GM12874 (cell line): ENCODE measurements around the gene PNKD.

Experiments used
- TF ChIP-seq, protein P1 (sequence below): IDR thresholded peaks from 2 replicates; pipeline ENCODE4 v1.5.1; 2011; ENCODE audit warnings: low read depth, mild to moderate bottlenecking, control low read depth, low read length, moderate library complexity; ENCODE audit not compliant: insufficient read depth

The PNKD gene

DNA sequence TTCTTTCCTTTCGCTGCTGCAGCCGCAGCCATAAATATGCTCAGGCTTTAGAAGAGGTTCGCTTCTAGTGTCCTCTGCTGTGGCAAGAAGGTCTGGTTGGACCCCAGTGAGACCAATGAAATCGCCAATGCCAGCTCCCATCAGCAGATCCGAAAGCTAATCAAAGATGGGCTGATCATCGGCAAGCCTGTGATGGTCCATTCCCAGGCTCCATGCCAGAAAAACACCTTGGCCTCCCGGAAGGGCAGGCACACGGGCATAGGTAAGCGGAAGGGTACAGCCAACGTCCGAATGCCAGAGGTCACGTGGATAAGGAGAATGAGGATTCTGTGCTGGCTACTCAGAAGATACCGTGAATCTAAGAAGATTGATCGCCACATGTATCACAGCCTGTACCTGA, 83.7 kb downstream of the PNKD start:
- TF ChIP-seq, protein P1, sequence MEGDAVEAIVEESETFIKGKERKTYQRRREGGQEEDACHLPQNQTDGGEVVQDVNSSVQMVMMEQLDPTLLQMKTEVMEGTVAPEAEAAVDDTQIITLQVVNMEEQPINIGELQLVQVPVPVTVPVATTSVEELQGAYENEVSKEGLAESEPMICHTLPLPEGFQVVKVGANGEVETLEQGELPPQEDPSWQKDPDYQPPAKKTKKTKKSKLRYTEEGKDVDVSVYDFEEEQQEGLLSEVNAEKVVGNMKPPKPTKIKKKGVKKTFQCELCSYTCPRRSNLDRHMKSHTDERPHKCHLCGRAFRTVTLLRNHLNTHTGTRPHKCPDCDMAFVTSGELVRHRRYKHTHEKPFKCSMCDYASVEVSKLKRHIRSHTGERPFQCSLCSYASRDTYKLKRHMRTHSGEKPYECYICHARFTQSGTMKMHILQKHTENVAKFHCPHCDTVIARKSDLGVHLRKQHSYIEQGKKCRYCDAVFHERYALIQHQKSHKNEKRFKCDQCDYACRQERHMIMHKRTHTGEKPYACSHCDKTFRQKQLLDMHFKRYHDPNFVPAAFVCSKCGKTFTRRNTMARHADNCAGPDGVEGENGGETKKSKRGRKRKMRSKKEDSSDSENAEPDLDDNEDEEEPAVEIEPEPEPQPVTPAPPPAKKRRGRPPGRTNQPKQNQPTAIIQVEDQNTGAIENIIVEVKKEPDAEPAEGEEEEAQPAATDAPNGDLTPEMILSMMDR, result no peak

DNA sequence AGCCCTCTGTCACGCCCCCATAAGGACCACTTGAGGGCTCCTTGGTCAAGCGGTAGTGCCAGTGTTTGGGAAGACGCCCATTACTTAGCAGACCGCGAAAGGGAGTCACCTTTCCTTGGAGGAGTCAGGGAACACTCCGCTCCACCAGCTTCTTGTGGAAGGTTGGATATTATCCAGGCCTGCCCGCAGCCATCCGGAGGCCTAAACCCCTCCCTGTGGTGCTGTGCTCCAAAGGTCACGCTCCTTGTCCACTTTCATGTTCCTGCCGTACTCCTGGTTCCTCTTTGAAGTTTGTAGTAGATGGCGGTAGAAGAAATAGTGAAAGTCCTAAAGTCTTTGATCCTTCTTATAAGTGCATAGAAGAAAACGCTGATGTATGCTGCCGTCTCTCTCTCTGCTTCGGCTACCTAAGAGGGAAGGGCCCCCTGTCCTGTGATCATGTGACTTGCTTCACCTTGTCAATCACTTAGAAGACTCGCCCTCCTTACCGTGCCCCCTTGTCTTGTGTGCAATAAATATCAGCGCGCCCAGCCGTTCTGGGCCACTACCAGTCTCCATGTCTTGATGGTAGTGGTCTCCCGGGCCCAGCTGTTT, 84.6 kb downstream of the PNKD start:
- TF ChIP-seq, protein P1, result no peak

DNA sequence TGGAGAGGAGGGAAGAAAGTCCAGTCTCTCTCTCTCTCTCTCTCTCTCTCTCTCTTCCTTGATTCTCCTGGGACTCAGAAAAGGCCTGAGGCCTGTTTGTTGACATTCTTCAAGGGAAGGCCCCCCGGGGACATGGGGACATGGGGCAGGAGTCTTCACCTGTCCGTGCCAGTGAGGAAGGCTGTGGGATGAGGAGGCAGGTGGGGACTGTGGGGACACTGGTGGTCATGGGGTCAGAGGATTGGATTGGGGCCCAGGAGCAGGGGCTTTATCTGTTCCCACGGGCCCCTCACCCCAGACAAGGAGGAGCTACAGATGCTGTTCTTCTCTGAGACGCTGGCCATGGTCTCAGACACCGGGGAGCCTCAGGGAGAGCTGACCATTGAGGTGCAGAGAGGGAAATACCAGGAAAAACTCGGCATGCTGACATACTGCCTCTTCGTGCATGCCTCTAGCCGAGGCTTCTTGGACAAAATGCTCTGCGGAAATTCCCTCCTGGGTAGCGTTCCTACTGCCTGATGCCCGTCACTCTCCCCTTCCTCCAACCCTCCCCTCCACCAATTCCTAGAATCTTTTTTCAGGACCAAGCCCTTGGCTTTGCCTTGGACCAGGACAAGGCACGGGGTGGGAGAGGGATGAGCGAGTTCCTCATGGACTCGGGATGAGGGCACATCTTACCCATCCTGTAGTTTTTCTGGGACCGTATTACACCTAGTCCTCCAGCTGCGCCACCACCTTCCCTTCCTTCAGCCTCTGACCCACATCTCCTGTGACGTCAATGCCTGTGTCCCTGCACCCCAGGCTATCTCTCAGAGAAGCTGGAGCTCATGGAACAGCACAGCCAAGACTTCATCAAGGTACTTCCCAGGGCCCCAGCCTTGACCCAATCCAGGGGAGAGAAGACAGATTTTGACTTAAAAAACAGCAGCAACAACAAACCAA, 87.2 kb downstream of the PNKD start:
- TF ChIP-seq, protein P1, result no peak

DNA sequence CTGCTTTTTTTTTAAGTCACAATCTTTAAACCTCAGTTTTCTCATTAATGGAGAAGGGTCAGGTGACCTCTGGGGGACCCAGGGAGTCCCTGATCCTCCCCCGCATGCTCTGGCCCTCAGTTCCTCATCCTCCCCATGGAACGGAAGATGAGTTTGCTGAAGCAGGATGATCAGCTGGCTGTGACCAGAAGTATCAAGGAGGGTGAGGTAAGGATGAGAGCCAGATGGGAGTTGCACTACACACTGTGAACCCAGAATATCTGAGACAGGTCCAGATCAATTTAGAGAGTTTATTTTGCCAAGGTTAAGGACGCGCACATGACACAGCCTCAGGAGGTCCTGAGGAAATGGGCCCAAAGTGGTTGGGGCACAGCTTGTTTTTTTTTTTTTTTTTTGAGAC, 90.1 kb downstream of the PNKD start:
- TF ChIP-seq, protein P1, result no peak

DNA sequence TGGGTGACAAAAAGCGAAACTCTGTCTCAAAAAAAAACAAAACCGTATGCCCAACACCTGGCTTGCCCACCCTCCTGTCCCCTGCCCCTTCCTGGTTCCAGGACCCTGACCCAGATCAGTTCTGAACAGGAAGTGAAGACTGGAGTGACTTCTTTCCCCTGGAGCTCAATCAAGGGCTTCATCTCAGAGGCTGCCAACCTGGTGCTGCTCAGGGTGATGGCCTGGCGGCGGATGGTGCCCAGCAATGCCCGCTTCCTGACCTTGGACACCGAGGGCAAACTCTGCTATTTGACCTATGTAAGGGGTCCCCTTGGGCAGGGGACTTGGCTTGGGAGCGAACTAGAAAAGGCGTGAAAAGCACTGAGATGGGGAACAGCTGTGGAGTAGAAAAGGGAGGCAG, 92.3 kb downstream of the PNKD start:
- TF ChIP-seq, protein P1, result no peak

DNA sequence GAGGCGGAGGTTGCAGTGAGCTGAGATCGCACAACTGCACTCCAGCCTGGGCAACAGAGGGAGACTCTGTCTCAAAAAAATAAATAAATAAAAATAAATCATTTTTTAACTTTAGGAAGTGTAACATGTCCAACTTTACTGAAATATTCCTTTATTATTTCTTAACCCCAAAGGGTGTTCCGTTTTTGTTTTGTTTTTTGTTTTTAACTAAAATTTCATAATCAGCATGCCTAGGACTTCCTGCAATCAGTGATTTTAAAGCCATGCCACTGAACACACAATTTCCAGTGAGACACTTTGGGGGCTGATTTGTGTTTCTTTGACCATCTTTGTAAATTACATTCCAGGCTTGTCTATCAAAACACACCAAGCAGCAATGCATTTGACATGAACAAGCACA, 93.4 kb downstream of the PNKD start:
- TF ChIP-seq, protein P1, result no peak

DNA sequence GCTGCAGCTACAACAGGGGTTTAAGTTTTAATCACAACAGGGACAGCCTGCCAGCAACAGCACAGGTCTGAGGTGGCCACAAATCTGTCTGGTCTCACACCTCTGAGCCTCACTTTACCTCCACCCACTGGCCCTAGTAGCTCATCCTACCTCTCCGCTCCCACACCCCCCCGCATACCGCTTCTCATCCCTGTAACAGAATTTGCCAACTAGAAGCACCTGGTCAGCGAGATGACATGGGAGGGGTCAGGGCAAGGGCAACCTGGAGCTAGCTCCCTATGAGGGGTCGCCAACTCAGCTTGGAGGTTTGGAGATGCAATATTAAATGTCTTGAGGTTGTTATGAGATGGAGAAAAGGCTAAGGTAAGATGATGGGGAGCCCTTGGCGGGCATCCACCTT, 93.9 kb downstream of the PNKD start:
- TF ChIP-seq, protein P1, result no peak
